Panc1 (cell line): ENCODE data around the gene NT5C1A. TPM values are rescaled to one million over a fixed set of nuclear protein-coding genes. Genes with fewer than 3 reads are reported as not detected.

Experiments
- ATAC-seq: fragments of 200-7000 bp; cut with Tn5 transposase; 2 replicates; pipeline ENCODE4 v1.9.1; 2020; ENCODE audit warnings: mild to moderate bottlenecking, moderate library complexity
- BruUV-seq: library from RNA; stranded (reverse); fragments of 400-500 nt; replicated peaks from 2 replicates; lab custom pipeline; 2021; lab: Mats Ljungman, UMichigan
- CTCF ChIA-PET: fragments of 300-600 bp; sonication (Branson Sonifier 250); formaldehyde crosslinking; loops from one replicate; lab custom pipeline; 2022; ENCODE audit warnings: antibody characterized with exemption; lab: Charles Lee
- POLR2A ChIA-PET: fragments of 300-600 bp; sonication (Branson Sonifier 250); formaldehyde crosslinking; loops from one replicate; lab custom pipeline; 2022; ENCODE audit warnings: antibody characterized with exemption; lab: Charles Lee
- DNase-seq: peaks from one replicate; pipeline ENCODE4 v3.0.0-alpha.2; 2010; ENCODE audit warnings: low read depth, low spot score
- H3K27ac ChIP-seq: 2 replicates; pipeline ENCODE4 v1.5.1; 2011; ENCODE audit warnings: mild to moderate bottlenecking, low read length, inconsistent platforms
- H3K27me3 ChIP-seq: fragments of 200-500 bp; sonication (Bioruptor generic); 2 replicates; pipeline ENCODE4 v1.6.0; 2014; ENCODE audit warnings: low read length, inconsistent platforms; ENCODE audit not compliant: control insufficient read depth, insufficient read depth
- H3K36me3 ChIP-seq: fragments of 200-500 bp; sonication (Bioruptor generic); 2 replicates; pipeline ENCODE4 v1.5.1; 2014; ENCODE audit warnings: inconsistent platforms, mild to moderate bottlenecking, low read length, moderate library complexity; ENCODE audit not compliant: control insufficient read depth, insufficient read depth
- H3K4me1 ChIP-seq: 2 replicates; pipeline ENCODE4 v1.5.1; 2011; ENCODE audit warnings: inconsistent platforms, mild to moderate bottlenecking, low read length, moderate library complexity; ENCODE audit not compliant: control insufficient read depth, insufficient read depth
- H3K4me3 ChIP-seq, 2 experiments: 2 replicates each; pipeline ENCODE4 v1.5.1; 2011 to 2012; ENCODE audit warnings: low read depth in 2 of 2, low read length in 2 of 2, mild to moderate bottlenecking in 2 of 2, inconsistent platforms in 1 of 2, moderate library complexity in 1 of 2
- H3K9me3 ChIP-seq: fragments of 200-500 bp; sonication (Bioruptor generic); 2 replicates; pipeline ENCODE4 v1.5.1; 2014; ENCODE audit warnings: low read depth, mild to moderate bottlenecking, inconsistent platforms, low read length, moderate library complexity; ENCODE audit not compliant: control insufficient read depth, insufficient read depth
- CTCF ChIP-seq: fragments of 450-650 bp; IDR thresholded peaks from 2 replicates; pipeline ENCODE4 v1.5.1; 2017; ENCODE audit warnings: mild to moderate bottlenecking
- POLR2AphosphoS5 ChIP-seq: IDR thresholded peaks from 2 replicates; pipeline ENCODE4 v1.6.1; 2012; ENCODE audit warnings: mild to moderate bottlenecking, low read depth, low read length, moderate library complexity
- REST ChIP-seq, 2 experiments: IDR thresholded peaks; 2 replicates each; pipeline ENCODE4 v1.6.1; 2011 to 2012; ENCODE audit warnings: low read depth in 2 of 2, control low read depth in 1 of 2, low read length in 1 of 2, mild to moderate bottlenecking in 1 of 2, moderate library complexity in 1 of 2; ENCODE audit not compliant: insufficient read depth in 1 of 2
- SIN3A ChIP-seq: IDR thresholded peaks from 2 replicates; pipeline ENCODE4 v1.6.1; 2012; ENCODE audit warnings: low read depth, mild to moderate bottlenecking, low read length, moderate library complexity, borderline replicate concordance; ENCODE audit not compliant: insufficient read depth
- TCF7L2 ChIP-seq: IDR thresholded peaks from 2 replicates; pipeline ENCODE4 v1.6.1; 2011; ENCODE audit warnings: mild to moderate bottlenecking, low read depth, low read length, inconsistent platforms
- in situ Hi-C: cut with HindIII; loops from 2 replicates; pipeline ENCODE4 v1.10.0; 2016; ENCODE audit warnings: low sequenced_read_pairs, low pct_unique_long_range_greater_than_20kb
- intact Hi-C: fragments of 100-400 bp; cut with micrococcal nuclease; formaldehyde crosslinking; loops from one replicate; pipeline ENCODE4 v1.10.0; 2022; ENCODE audit not compliant: unreplicated experiment
- total RNA-seq: library from RNA; stranded (reverse); gene quantifications from one replicate; pipeline ENCODE4 v1.2.1, GENCODE V29; 2021; ENCODE audit not compliant: unreplicated experiment

Gene NT5C1A
- total RNA-seq, 1 experiment from 2014 or later: not detected

GRCh38 chr1:39700348-39700747 is 28.4 kb upstream of the NT5C1A start:
- BruUV-seq: no TSS peak
- peaks cover 8% of the 10 kb centered on the region; the same call in 1 of the 2 replicates for H3K27me3 ChIP-seq
- intact Hi-C loops: no loop called here
- ATAC-seq (no peak), DNase-seq (no peak)
- in situ Hi-C loops: no loop called here
- no peaks in the 10 kb centered on the region for H3K4me1 ChIP-seq
- no peak overlapping the region for H3K4me3 ChIP-seq
- H3K9me3 ChIP-seq: no peaks in the 10 kb centered on the region
- ChIA-PET POLR2A (no interaction called here), CTCF (no interaction called here)
- H3K36me3 ChIP-seq: no peaks in the 10 kb centered on the region
- TF ChIP-seq POLR2AphosphoS5: no peak
- no peak for TF ChIP-seq REST (IDR thresholded peaks at IDR 0.05; ENCODE audit: insufficient read depth in 1 of 2, low read depth in 2 of 2, low read length in 1 of 2)
- TF ChIP-seq CTCF: no peak
- no peak for TF ChIP-seq TCF7L2
- TF ChIP-seq SIN3A: no peak
- no peak overlapping the region for H3K27ac ChIP-seq

- Histone ChIP-seq H3K4me1 (no peaks in the 10 kb centered on the region), H3K4me3 (no peak overlapping the region), H3K27ac (no peak overlapping the region), H3K36me3 (no peaks in the 10 kb centered on the region), H3K9me3 (no peaks in the 10 kb centered on the region), H3K27me3 (peaks cover 10% of the 10 kb centered on the region)
- DNase-seq (no peak), ATAC-seq (no peak)
- intact Hi-C loops: no loop called here
- in situ Hi-C loops: no loop called here
- no peak for TF ChIP-seq CTCF
- TF ChIP-seq SIN3A: no peak
- TF ChIP-seq POLR2AphosphoS5: no peak
- no peak for TF ChIP-seq TCF7L2
- no peak for TF ChIP-seq REST (IDR thresholded peaks at IDR 0.05; ENCODE audit: insufficient read depth in 1 of 2, low read depth in 2 of 2, low read length in 1 of 2)
- POLR2A ChIA-PET: no interaction called here
- CTCF ChIA-PET: no interaction called here
- BruUV-seq: no TSS peak
Measured at GRCh38 chr1:39699419-39699818, 27.5 kb upstream of the NT5C1A start.
